Mucosa of rectum (tissue), 2 donors: ENCODE measurements around the gene CCL27.

ENCODE experiments used
- H3K27ac ChIP-seq, 2 donors: one replicate each; pipeline ENCODE4 v1.7.0; 2013; ENCODE audit warnings: inconsistent platforms in 2 of 2, low read depth in 2 of 2, low read length in 2 of 2
- H3K27me3 ChIP-seq, 2 donors: one replicate each; pipeline ENCODE4 v1.7.0; 2013; ENCODE audit warnings: low read length in 2 of 2; ENCODE audit not compliant: control insufficient read depth in 2 of 2, insufficient read depth in 2 of 2
- H3K36me3 ChIP-seq, 2 donors: one replicate each; pipeline ENCODE4 v1.7.0; 2013; ENCODE audit warnings: low read length in 2 of 2; ENCODE audit not compliant: control insufficient read depth in 2 of 2, insufficient read depth in 2 of 2
- H3K4me1 ChIP-seq, 2 donors: one replicate each; pipeline ENCODE4 v1.7.0; 2013; ENCODE audit warnings: low read length in 2 of 2, mild to moderate bottlenecking in 1 of 2; ENCODE audit not compliant: control insufficient read depth in 2 of 2, insufficient read depth in 2 of 2
- H3K4me3 ChIP-seq, 2 donors: one replicate each; pipeline ENCODE4 v1.7.0; 2013; ENCODE audit warnings: low read length in 2 of 2
- H3K9ac ChIP-seq, 2 donors: one replicate each; pipeline ENCODE4 v1.7.0; 2013; ENCODE audit warnings: low read length in 2 of 2, low read depth in 1 of 2, mild to moderate bottlenecking in 1 of 2
- H3K9me3 ChIP-seq, 2 donors: one replicate each; pipeline ENCODE4 v1.7.0; 2013; ENCODE audit warnings: low read length in 2 of 2; ENCODE audit not compliant: control insufficient read depth in 2 of 2
- donor health status: healthy.
- donor health status: Normal muscosa, but diverticular disease.

CCL27 gene

DNA sequence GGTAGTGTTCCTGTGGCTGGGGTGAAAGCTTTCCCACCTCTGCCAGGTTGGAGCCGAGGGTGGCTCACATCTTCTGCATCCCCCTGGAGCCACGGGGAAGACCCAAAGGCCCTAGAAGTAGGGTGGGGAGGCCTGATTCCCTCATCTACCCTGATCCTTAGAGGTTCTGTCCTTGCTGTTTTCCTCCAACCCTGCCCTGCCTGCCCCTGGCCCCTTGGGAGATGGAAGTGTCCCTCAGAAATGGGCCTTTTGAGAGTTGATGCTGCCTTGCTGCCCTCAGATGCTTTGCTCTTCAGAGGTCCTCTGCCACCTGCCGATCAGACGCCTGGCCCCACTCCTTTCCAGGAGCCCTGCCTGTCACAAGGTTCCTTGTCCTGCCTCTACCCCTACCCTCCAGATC lies 22.4 kb upstream of the CCL27 start:
- Histone ChIP-seq H3K27me3 (no peaks in the 10 kb centered on the region), H3K9me3 (no peaks in the 10 kb centered on the region), H3K9ac (no peak overlapping the region), H3K4me3 (no peak overlapping the region), H3K36me3 (no peaks in the 10 kb centered on the region), H3K27ac (no peak overlapping the region), H3K4me1 (peaks cover 4 to 5% of the 10 kb centered on the region in 2 donors)

- Histone ChIP-seq H3K9me3 (no peaks in the 10 kb centered on the region), H3K4me3 (no peak overlapping the region), H3K36me3 (no peaks in the 10 kb centered on the region), H3K9ac (no peak overlapping the region), H3K27ac (no peak overlapping the region), H3K4me1 (peaks cover 2 to 3% of the 10 kb centered on the region in 2 donors), H3K27me3 (no peaks in the 10 kb centered on the region)
These were observed 21.7 kb upstream of the CCL27 start for GRCh38 chr9:34684145-34684544.

- Histone ChIP-seq H3K4me3 (no peak overlapping the region), H3K27ac (no peak overlapping the region), H3K9me3 (no peaks in the 10 kb centered on the region), H3K27me3 (no peaks in the 10 kb centered on the region), H3K36me3 (no peaks in the 10 kb centered on the region), H3K4me1 (no peaks in the 10 kb centered on the region), H3K9ac (no peak overlapping the region)
These were observed 13.4 kb upstream of the CCL27 start for GRCh38 chr9:34675869-34676268.

DNA sequence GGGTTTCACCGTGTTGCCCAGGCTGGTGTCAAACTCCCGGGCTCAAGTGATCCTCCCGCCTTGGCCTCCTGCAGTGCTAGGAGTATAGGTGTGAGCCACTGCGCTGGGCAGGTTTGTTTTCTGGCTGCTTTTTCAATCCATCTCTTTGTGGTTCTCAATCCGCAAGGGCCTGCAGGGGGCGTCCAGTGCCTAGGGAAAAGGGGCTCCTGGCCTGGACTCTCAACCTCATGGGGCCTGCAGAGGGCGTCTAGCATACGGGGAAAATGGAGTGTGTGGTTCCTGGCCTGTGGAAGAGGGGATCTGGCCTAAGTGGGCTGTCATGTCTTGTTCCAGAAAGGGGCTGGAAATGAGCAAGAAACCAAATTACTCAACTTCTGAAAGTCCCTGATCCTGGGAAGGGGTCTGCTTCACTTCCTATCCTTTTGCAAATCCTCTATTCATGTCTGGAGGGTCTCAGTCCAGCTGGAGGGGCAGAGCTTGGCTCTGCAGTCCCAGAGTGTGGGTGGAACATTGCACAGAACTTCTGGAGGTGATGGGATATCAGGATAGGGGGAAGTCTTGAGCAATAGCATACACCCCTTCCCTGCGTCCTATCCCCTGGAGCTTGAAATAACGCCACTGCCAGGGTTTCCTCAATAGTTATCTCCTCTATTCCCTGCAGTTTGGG lies 12.7 kb upstream of the CCL27 start:
- H3K27ac ChIP-seq: no peak overlapping the region

GRCh38 chr9:34674440-34674839 lies 12.0 kb upstream of the CCL27 start:
- peak overlapping the region in 1 of 2 donors; percentile 7 for H3K9ac ChIP-seq
- H3K27ac ChIP-seq: no peak overlapping the region
- H3K36me3 ChIP-seq: no peaks in the 10 kb centered on the region
- no peak overlapping the region for H3K4me3 ChIP-seq
- H3K27me3 ChIP-seq: no peaks in the 10 kb centered on the region
- no peaks in the 10 kb centered on the region for H3K9me3 ChIP-seq
- H3K4me1 ChIP-seq: no peaks in the 10 kb centered on the region

More for the DNA sequence above, 12.7 kb upstream of the CCL27 start:
- Histone ChIP-seq H3K4me1 (no peaks in the 10 kb centered on the region), H3K27me3 (no peaks in the 10 kb centered on the region), H3K9ac (peak overlapping the region in 1 of 2 donors; percentile 7), H3K4me3 (no peak overlapping the region), H3K36me3 (no peaks in the 10 kb centered on the region), H3K9me3 (no peaks in the 10 kb centered on the region)

DNA sequence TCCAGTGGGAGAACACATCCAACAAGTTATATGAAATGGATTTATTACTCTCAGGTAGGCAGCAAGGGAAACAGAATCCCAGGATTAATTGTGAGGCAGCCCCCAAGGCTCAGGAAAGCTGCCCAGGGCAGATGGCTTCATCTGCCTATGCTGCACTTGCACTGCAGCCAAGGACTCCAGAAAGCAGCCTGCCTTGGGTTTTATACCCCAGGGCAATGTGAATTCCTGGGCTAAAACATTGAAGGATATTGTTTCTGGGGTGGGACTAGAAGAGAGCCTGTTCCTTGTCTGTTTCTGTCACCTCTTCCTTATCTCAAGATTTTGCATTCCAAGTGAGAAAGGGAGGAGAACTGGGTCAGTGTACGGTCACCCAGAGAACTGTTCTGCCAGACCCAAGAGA lies 8.8 kb upstream of the CCL27 start:
- Histone ChIP-seq H3K27ac (no peak overlapping the region), H3K9ac (no peak overlapping the region), H3K4me3 (no peak overlapping the region), H3K27me3 (no peaks in the 10 kb centered on the region), H3K9me3 (no peaks in the 10 kb centered on the region), H3K4me1 (peaks cover 0 to under 1% of the 10 kb centered on the region in 2 donors), H3K36me3 (no peaks in the 10 kb centered on the region)

DNA sequence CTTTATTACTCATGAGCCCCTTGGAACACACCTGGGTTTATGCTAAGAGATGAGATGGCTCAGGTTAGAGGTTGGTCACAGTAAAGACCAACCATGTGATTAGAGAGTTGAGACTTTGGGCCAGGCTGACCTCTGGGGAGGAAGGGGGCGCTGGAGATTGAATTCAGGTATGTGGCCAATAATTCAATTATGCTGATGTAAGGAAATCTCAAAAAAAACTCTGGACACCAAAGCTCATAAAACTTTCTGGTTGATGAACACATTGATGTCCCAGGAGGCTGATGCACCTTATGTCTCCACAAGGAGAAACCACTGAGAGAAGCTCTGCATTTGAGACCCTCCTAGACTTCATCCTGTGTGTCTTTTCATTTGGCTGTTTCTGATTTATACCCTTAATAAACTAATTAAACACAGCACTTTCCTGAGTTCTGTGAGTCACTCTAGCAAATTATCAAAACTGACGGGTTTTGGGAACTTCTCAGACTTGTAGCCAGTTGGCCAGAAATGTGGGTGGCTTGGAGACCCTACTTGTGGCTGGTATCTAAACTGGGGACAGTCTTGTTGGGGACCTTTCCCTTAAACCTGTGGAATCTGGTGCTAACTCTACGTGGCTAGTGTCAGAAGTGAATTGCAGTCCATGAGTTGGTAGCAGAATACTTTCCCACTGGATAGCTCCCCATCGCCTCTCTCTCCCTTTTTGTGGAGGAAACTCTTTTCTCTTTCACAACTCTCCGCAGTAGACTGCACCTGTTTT lies 7.5 kb upstream of the CCL27 start:
- Histone ChIP-seq H3K27ac (no peak overlapping the region), H3K9me3 (no peaks in the 10 kb centered on the region), H3K36me3 (no peaks in the 10 kb centered on the region), H3K9ac (no peak overlapping the region), H3K4me3 (no peak overlapping the region), H3K27me3 (no peaks in the 10 kb centered on the region), H3K4me1 (peaks cover 0 to 4% of the 10 kb centered on the region in 2 donors)

DNA sequence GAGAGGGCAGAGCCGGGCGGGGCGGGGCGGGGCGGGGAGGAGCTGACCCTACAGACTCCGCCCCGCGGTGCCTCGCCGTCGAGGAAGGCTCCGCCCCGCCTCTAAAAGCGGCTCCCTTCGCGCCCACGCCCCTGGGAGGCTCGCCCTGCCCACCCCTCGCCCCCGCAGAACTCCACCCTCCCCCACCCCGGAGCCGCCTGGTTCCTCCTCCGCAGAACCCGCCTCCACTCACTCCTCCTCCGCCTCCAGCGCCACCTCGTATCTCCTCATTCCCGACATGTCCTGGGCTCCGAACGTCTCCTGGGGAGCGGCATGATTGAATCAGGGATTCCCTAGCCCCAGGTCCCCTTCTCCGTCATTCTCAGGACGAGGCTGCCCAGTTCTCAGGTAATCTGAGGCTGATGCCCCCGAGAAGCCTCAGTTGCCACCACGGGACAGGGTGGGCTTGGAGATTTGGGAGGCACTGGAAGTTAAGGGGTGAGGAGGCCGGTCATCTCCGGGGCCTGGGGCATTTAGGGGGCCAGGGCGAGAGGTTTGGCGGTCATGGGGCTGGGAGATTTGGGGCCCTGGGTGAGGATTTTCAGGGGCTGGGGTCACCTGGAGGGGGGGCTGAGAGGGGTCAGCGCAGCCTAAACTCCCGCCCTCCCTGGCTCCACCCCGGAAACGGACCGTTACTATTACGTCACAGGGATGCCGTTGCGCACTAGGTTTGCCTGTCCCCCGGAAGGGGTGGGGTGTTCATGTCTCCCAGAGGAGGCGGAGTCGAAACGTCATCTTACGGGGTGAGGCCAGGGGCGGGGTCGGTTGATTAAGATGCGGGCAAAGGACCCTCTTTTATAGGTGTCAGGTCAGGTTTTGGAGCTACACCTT lies 3.2 kb upstream of the CCL27 start:
- no peaks in the 10 kb centered on the region for H3K27me3 ChIP-seq

GRCh38 chr9:34665067-34665380 lies 2.6 kb upstream of the CCL27 start:
- Histone ChIP-seq H3K4me1 (peaks cover 10% of the 10 kb centered on the region in 2 donors), H3K9me3 (no peaks in the 10 kb centered on the region), H3K36me3 (no peaks in the 10 kb centered on the region), H3K27ac (peak overlapping the region; percentile 87 to 99), H3K27me3 (no peaks in the 10 kb centered on the region), H3K4me3 (peak overlapping the region; percentile 68 to 76), H3K9ac (peak overlapping the region; percentile 70 to 75)

More for the DNA sequence above, 3.2 kb upstream of the CCL27 start:
- H3K4me3 ChIP-seq: peak overlapping the region; percentile 85 to 93
- no peaks in the 10 kb centered on the region for H3K9me3 ChIP-seq
- peaks cover 6 to 10% of the 10 kb centered on the region in 2 donors for H3K4me1 ChIP-seq
- H3K36me3 ChIP-seq: no peaks in the 10 kb centered on the region
- H3K27ac ChIP-seq: peak overlapping the region; percentile 98 to 99
- peak overlapping the region; percentile 84 to 95 for H3K9ac ChIP-seq
